ENCODE data around the gene IFNL4. TPM values are rescaled to one million over a fixed set of nuclear protein-coding genes. Genes with fewer than 3 reads are reported as not detected.
"Not testable (repeated sequence)": the region's sequence is repeated elsewhere in the genome, so short reads cannot be mapped to it uniquely, and the experiment has no call there.

Gene IFNL4
- total RNA-seq, 2 donors from 2014 or later: not detected

DNA sequence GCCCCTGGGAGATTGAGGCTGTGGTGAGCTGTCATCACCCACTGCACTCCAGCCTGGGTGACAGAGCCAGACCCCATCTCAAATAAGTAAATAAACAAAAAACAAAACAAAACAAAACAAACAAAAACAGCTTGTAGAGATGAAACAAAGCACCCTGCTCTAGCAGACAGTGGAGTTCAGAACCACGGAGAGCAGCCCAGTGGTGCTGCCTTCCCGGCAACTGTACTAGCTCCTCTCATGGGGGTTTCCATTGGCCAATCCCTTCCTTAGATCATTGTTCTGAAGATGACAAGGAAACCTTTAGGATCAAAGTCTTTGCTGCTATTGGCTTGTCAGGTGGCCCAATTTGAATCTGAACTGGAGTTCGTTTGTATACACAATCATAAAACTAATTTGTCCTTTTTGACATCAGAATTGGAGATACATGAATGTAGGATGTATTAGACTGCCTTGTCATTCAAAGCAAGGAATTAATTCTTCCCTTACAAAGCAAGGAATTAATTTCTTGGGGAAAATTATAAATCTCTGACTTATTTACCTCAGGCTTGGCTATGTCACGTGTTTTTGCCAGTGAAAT, 24.9 kb downstream of the IFNL4 start:
- H3K36me3 ChIP-seq: no peaks in the 10 kb centered on the region
- no peak overlapping the region for H3K4me3 ChIP-seq
- TF ChIP-seq CTCF (IDR thresholded peaks at IDR 0.05): no peak
- no peaks in the 10 kb centered on the region for H3K4me1 ChIP-seq
- no peak overlapping the region for H3K27ac ChIP-seq
- no peaks in the 10 kb centered on the region for H3K27me3 ChIP-seq
- DNase-seq (ENCODE audit: low spot score): no peak
- no peaks in the 10 kb centered on the region for H3K9me3 ChIP-seq

GRCh38 chr19:39219108-39219507, 29.5 kb downstream of the IFNL4 start:
- not testable (repeated sequence) for H3K27me3 ChIP-seq; H3K36me3 ChIP-seq; DNase-seq (ENCODE audit: low spot score)

DNA sequence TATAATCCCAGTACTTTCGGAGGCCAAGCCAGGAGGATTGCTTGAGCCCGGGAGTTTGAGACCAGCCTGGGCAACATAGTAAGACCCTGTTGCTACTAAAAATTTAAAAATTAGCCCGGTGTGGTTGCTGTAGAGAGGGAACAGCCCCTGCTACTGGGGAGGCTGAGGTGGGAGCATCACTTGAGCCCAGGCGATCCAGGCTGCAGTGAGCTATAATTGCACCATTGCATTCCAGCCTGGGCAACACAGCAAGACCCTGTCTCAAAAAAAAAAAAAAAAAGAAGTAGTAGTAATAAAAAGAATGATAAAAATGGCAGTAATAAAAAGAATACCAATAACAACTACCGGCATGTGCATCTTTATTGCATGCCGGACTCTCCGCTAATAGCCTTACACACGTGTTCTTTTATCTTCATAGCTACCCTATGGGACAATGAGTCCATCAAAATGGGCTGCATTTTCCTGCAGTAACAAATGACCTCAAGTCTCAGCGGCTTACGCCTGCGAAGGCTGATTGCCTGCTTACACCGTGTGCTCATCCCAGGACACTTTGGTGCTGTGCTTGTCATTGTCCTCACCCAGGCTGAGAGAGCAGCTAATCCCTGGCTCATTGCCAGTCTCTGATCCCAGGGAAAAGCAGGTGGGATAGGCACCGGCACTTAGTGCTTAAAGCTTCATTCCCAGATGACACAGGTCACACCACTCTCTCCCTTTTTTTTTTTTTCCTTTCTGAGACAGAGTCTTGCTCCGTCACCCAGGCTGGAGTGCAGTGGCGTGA, 30.2 kb downstream of the IFNL4 start:
- no peaks in the 10 kb centered on the region for H3K36me3 ChIP-seq
- TF ChIP-seq CTCF (IDR thresholded peaks at IDR 0.05): no peak
- H3K4me1 ChIP-seq: no peaks in the 10 kb centered on the region
- H3K4me3 ChIP-seq: no peak overlapping the region
- no peak for DNase-seq (ENCODE audit: low spot score)
- H3K9me3 ChIP-seq: peaks cover 0 to 19% of the 10 kb centered on the region in 2 donors
- H3K27me3 ChIP-seq: no peaks in the 10 kb centered on the region
- H3K27ac ChIP-seq: no peak overlapping the region

More at GRCh38 chr19:39219108-39219507, 29.5 kb downstream of the IFNL4 start:
- not testable (repeated sequence) for H3K4me3 ChIP-seq, H3K4me1 ChIP-seq, H3K27ac ChIP-seq
- peaks cover 0 to 19% of the 10 kb centered on the region in 2 donors for H3K9me3 ChIP-seq

GRCh38 chr19:39217094-39217493, 31.6 kb downstream of the IFNL4 start:
- Histone ChIP-seq H3K27ac (no peak overlapping the region), H3K27me3 (no peaks in the 10 kb centered on the region), H3K4me1 (no peaks in the 10 kb centered on the region), H3K4me3 (no peak overlapping the region), H3K36me3 (no peaks in the 10 kb centered on the region), H3K9me3 (peaks cover 0 to 19% of the 10 kb centered on the region in 2 donors)
- no peak for DNase-seq (ENCODE audit: low spot score)
- no peak for TF ChIP-seq CTCF (IDR thresholded peaks at IDR 0.05)

DNA sequence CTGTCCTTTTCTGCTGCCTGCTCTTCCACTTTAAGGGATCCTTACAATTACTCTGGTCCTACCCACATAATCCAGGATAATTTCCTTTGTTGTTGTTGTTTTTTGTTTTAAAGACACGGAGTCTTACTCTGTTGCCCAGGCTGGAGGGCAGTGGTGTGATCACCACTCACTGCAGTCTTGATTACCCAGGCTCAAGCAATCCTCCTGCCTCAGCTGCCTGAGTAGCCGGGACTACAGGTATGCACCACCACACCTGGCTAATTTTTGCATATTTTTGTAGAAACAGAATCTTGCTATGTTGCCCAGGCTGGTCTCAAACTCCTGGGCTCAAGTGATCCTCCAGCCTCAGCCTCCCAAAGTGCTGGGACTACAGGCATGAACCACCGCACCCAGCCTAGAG, 33.3 kb downstream of the IFNL4 start:
- not testable (repeated sequence) for H3K27me3 ChIP-seq; DNase-seq (ENCODE audit: low spot score); H3K4me3 ChIP-seq; H3K27ac ChIP-seq; H3K36me3 ChIP-seq; H3K4me1 ChIP-seq
- peaks cover 0 to 19% of the 10 kb centered on the region in 2 donors for H3K9me3 ChIP-seq

DNA sequence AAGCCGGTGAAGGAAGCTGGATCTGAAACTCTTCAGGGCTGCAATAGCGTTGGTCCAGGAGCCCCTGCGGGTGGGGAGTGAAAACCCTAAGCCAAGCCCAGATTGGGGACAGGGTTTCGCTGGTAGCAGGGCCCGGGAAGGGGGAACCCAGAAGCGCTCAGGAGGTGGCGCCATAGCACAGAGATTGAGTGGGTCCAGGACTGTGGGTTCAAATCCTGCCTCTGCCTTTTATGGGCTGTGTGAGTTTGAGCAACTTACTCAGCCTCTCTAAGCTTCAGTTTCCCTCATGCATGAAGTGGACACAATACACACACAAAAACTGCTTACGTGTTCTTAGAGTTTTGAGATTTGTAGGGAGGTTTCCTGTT, 36.3 kb downstream of the IFNL4 start:
- Histone ChIP-seq H3K27ac (no peak overlapping the region), H3K4me1 (no peaks in the 10 kb centered on the region), H3K27me3 (no peaks in the 10 kb centered on the region), H3K36me3 (no peaks in the 10 kb centered on the region), H3K9me3 (peaks cover 0 to 18% of the 10 kb centered on the region in 2 donors), H3K4me3 (no peak overlapping the region)
- peak in 1 of 2 donors; percentile 20 for TF ChIP-seq CTCF (IDR thresholded peaks at IDR 0.05)
- DNase-seq (ENCODE audit: low spot score): no peak
